Non-pigmented ciliary epithelial cell (primary cell): ENCODE measurements around the gene C1orf167.

Source experiments
- DNase-seq: peaks from one replicate; pipeline ENCODE4 v3.0.0-alpha.2; 2010; ENCODE audit warnings: low read depth

Gene C1orf167

GRCh38 chr1:11761285-11761684 lies 708 bp upstream of the C1orf167 start:
- no peak for DNase-seq

DNA sequence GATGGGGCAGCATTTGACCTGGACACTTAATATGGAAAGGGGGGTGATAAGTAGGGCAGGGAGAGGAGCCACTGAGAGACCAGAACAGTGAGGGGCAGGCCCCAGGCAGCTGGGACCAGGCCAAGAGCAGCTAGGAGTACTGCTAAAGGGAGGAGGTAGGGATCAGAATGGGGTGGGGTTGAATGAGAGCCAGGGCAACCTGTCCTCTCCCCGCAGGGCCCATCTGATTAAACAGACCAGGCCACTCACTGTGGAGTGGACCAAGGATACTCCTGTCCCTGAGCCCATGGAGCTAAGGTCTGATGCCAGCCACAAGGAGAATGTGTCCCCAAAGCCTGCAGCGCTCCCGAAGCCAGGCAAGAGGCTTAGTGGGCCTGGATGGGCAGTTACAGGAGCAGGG lies 2.1 kb downstream of the C1orf167 start:
- DNase-seq = no peak

DNA sequence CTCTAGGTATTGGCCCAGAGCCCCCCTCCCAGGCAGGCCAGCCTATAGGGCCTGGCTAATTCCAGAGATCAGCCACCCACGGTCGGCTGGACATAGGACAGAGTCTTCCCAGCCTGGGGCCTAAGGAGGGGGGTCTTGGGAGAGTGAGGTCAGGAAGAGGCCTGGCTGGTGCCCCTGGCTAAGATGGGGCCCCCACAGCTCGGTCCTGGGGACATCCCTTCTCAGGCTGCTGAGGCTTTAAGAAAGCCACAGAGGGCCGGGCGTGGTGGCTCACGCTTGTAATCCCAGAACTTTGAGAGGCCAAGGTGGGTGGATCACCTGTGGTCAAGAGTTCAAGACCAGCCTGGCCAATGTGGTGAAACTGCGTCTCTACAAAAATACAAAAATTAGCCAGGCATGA lies 2.5 kb downstream of the C1orf167 start:
- no peak for DNase-seq

DNA sequence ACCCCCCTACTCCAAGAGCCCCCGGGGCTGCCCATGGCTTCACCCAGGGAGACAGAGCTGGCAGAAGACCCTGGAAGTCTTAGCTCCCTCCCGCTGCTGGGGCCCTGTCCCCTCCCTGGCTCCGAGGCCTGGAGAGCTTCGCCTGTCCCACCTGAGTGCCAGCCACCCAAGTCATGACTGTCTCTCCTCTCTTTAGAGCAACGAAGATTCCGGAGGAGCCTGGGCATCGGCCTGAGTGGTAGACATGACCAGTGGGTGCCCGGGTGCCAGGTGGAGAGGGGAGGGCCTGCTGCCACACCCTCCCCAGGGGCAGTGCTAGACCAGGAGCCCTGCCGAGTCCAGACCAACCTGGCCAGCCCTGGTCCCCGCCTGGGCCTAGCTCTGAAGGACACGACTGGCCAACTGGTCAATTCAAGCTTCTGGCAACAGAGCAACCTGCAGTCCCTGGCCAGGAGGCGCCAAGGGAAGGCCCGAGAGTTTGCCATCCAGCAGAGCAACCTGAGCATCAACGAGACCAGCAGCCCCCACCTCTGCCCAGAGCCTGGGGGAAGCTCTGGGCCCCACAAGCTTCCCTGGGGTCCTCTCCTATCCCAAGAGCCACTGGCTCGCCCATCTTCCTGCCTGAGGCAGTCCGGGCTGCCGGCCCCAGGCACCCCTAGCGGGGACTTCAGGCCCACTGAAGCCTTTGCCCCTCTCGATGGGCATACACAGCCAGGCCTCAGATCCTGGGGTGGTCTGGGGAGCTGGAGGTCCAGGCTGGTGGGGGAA lies 3.9 kb downstream of the C1orf167 start:
- no peak for DNase-seq

DNA sequence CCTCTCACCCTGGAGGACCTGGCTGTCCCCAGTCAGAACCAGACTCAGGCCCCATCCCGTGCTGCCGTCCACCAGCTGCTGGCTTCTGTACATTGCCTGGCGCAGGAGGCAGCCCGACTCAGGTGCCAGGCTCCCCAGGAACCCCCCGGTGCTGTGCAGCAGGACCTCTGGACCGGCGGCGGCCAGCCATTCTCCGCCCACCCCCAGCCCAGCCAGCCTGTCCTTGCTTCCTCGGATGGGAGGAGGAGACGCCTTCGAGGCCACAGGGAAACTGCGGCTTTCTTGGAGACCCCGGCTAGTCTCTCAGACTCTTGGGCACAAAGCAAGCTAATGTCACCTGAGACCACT lies 4.4 kb downstream of the C1orf167 start:
- DNase-seq = no peak

DNA sequence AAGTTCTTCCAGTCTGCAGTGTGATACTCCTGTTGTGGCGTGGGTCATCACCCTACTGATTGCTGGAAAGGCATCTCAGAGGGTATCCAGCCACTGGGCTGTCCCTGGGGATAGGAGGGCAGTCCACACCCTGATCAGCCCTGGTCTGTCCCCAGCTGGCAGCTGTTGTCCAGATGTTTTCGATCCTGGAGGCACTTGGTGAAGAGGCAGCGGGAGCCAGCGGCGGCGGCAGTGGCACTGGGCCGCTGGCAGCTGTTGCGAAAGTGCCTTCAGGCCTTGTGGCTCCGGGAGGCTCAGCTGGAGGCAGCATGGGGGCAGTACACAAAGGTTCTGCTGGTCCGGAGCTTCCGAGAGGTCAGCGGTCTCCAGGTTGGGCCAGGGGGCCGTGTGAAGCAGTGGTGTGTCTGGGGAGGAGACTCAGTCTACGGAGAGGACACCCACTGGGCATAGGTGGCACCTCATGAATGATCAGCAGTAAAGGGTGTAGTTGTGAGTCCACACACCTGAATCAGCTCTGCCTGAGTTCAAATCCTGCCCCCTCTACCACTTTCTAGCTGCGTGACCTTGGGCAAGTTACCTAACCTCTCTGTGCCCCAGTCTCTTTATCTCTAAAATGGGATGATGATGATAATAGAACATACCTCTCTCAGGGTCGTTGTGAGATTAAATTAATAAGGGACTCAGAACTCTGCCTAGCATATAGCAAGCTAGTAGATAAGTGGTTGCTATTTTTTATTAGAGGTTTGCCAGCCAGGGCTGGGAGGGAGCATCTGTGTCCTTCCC lies 6.1 kb downstream of the C1orf167 start:
- DNase-seq = no peak

- DNase-seq = no peak
Observed at GRCh38 chr1:11768821-11769220, 6.8 kb downstream of the C1orf167 start.

DNA sequence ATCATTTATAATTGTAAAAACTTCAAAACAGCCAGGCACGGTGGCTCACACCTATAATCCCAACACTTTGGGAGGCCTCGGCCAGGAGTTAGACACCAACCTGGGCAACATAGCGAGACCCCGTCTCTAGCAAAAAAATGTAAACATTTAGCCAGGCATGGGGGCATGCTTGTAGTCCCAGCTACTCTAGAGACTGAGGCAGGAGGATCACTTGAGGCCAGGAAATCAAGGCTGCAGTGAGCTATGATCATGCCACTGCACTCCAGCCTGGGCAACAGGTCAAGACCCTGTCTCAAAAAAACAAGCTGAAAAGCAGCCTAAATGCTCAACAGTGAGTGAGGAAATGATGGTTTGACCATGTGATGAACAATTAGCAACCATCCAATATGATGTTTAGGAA lies 7.3 kb downstream of the C1orf167 start:
- no peak for DNase-seq

GRCh38 chr1:11770011-11770410 lies 8.0 kb downstream of the C1orf167 start:
- no peak for DNase-seq

- DNase-seq = no peak
Observed at GRCh38 chr1:11771481-11772043, 9.6 kb downstream of the C1orf167 start.

- DNase-seq = no peak
Observed at GRCh38 chr1:11772458-11772857, 10.5 kb downstream of the C1orf167 start.

DNA sequence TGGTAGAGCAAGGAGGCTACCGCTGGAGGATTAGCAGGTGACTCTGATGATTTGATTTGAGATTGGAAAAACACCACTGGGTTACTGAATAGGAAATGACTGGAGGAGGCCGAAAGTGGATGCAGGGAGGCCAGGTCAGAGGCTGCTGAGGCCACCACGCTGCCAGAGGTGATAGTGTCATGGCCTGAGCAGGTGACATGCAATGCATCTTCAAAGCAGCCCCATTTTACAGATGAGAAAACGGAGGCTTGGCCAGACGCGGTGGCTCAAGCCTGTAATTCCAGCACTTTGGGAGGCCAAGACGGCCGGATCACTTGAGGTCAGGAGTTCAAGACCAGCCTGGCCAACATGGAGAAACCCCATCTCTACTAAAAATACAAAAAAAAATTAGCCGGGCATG lies 12.8 kb downstream of the C1orf167 start:
- DNase-seq = no peak

DNA sequence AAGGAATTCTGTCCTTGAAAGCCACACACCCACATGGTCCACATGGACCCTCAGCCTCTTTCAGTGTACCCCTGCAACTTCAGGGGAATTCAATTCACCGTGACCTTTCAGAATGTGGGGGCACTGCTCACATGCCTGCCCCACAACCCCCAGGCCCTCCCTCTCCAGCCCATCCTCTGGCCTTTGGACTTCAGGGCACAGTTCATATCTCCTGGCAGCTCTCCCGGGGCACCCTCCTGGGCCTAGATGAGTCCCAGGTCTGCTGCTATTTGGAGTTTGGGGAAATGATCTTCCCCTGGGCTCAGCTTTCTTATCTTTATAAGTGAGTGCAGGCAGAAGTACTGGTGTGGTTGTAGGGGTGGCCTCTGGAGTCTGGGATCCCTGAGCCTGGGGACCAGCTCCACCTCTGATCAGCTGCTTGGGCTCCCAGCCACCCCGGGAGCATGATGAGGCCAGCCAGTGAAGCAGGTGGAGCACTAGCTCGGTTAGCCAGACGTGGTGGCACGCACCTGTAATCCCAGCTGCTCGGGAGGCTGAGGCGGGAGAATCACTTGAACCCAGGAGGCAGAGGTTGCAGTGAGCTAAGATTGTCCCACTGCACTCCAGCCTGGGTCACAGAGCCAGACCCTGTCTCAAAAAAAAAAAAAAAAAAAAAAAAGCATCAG lies 15.8 kb downstream of the C1orf167 start:
- DNase-seq = no peak

- no peak for DNase-seq
Observed at GRCh38 chr1:11778336-11778735, 16.3 kb downstream of the C1orf167 start.

DNA sequence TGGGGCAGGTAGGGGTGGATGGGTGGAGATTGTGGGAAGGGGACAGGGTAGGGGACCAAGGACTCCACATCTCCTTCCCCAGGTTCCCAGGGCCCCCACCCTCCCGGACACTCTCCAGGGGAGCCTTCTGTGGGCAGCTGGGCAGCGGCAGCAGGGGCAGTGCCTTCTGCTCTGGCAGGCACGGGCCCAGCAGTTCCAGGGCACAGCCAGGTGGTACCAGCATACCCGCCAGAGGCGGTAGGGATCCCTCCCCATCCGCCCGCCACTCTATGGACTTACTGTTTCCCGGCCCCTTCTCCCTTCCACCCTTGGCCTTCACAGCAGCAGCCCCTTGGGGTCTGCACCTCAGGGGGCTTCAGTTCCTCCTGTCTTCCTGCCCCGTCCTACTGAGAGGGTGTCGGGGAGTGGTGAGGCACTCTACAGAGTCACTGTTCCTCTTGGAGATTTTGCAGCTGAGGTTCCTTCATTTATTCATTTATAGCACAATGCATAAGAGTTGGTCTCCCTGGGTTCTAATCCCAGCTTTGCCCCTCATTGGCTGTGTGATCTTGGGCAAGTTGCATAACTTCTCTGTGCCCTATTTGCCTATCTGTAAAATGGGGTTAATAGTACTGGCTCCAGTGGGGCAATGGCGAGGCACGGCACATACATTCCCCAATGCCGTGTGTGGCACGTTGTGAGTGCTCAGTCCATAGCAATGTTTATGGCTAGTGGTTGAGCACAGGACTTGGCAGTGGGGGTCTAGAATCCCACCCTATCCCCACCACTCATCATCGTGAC lies 17.0 kb downstream of the C1orf167 start:
- no peak for DNase-seq

DNA sequence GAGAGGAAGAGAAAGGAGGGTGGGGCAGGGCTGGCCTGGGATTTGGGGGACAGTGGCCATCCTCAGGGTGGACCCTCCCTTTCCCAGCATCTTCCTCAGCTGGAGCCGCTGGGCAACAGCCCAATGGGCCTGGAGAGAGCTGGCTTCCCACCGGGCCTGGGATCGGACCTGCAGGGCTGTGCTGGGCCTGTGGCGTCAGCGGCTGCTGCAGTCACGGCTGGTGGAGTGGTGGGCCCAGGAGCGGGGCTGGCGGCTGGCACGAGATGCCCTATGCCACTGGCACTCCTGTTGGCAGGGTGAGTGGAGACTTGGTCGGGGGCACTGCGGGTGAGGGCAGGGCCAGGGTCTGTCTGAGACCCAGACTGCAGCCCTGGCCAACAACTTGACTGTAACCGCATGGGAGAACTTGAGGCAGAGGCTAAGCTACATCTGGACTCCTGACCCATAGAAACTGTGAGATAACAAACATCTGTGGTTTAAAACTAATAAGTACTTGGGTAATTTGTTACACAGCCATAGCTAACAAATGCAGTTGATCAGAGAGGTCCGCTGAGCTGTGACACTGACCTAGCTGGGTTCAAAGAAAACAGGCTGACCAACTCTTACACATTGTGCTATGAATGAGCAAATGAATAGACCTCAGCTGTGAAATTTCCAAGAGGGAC lies 17.9 kb downstream of the C1orf167 start:
- DNase-seq = no peak

DNA sequence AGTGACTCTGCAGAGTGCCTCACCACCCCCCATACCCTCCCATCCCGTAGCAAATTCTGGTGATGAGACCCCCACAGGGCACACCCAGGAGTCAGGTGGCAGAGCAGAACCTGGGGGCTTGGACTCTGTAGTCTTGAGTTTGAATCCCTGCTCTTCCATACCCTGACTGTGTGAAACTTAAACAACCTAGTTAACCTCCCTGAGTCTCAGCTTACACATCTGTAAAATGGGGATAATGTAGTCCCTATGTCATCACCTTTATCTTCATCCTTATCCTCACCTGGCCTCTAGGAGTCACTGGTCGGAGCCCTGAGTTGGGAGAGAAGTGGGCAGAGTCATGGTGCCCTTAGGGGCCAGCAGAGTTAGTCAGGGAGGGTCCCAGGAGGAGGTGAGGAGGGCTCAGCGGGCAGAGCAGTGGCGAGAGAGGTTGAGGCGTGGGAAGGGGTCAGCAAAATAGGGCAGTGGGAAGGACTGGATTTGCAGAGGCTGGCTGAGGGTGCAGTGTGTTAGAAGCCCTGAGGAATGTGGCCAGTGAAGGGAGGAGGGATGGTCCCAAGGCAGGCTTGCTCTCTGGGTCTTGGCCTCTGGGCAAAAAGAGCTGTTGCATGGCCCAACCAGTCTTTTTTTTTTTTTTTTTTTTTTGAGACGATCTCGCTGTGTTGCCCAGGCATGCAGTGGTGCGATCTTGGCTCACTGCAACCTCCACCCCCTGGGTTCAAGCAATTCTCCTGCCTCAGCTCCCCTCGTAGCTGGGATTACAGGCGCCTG lies 18.6 kb downstream of the C1orf167 start:
- no peak for DNase-seq

DNA sequence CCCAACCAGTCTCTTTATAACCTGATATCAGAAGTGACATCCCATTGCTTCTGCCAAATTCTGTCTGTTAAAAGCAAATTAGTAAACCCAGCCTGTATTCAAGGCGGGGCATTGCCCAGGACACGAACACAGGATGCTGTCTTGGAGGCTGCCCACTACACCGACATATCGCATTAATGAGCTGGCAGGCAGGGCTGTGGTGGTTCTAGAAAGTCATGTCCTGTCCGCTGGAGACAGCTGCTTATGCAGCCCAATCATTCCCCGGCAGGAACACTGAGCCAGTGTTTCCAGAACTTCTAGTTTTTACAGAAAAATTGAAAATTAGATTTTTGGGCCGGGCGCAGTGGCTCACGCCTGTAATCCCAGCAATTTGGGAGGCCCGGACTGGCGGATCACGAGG lies 19.3 kb downstream of the C1orf167 start:
- no peak for DNase-seq

DNA sequence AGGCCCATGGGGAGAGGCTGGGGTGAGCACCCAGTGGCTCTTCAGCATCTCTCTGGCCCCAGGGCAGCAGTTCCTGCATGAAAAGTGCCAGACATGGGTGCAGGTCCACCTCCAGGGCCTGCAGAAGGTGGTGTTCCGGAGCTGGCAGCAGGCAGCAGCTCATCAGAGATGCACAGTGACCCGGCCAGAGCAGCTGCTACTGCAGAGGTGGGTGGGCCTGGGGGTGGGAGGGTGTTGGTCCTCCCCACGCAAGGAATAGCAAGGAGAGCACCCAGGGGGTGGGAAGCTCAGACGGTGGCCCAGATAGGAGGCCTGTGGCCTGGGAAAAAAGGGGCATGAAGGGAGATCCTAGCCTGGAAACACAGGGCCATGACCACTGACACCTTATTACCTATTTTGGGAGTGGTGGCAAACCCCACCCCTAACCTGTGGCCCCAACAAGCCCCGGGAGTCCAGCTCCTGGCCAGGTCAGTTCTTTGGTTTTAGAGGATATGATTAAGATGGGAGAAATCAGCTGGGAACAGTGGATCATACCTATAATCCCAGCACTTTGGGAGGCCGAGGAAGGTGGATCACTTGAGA lies 20.2 kb downstream of the C1orf167 start:
- DNase-seq = no peak

DNA sequence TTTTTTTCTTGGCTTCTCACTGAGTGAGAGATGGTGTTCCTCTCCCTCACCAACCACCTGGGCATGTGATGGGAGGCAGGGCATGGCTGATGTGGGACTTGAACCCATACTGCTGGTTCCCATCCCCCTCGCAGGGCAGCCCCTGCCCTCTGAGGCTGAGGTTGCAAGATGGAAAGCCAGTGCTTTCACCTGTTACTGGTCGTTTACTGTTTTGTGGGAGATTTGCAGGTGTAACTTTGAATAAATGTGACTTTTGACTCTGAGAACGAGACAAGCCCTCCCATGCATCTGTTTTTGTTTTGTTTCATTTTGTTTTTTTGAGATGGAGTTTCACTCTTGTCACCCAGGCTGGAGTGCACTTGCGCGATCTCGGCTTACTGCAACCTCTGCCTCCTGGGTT lies 21.6 kb downstream of the C1orf167 start:
- no peak for DNase-seq
